Gastrocnemius medialis (tissue), 4 donors: ENCODE data around the gene DOK1.

Experiments used
- POLR2A ChIP-seq, 2 donors: fragments of 450-650 bp; IDR thresholded peaks; one replicate each; pipeline ENCODE4 v1.6.1; 2017; ENCODE audit warnings: antibody characterized with exemption in 2 of 2, mild to moderate bottlenecking in 2 of 2, moderate library complexity in 2 of 2
- TF ChIP-seq, protein P1 (sequence below), 5 experiments: fragments of 450-650 bp in 3 of 5; fragments of 200-600 bp in 2 of 5; sonication (generic) in 2 of 5; IDR thresholded peaks in 4 of 5; conservative IDR thresholded peaks in 1 of 5; 1 replicate in 4 of 5; 2 replicates in 1 of 5; pipeline ENCODE4 v1.5.1; 2016 to 2019; ENCODE audit warnings: antibody characterized with exemption in 5 of 5, mild to moderate bottlenecking in 3 of 5, moderate library complexity in 3 of 5

- TF ChIP-seq, protein P1, sequence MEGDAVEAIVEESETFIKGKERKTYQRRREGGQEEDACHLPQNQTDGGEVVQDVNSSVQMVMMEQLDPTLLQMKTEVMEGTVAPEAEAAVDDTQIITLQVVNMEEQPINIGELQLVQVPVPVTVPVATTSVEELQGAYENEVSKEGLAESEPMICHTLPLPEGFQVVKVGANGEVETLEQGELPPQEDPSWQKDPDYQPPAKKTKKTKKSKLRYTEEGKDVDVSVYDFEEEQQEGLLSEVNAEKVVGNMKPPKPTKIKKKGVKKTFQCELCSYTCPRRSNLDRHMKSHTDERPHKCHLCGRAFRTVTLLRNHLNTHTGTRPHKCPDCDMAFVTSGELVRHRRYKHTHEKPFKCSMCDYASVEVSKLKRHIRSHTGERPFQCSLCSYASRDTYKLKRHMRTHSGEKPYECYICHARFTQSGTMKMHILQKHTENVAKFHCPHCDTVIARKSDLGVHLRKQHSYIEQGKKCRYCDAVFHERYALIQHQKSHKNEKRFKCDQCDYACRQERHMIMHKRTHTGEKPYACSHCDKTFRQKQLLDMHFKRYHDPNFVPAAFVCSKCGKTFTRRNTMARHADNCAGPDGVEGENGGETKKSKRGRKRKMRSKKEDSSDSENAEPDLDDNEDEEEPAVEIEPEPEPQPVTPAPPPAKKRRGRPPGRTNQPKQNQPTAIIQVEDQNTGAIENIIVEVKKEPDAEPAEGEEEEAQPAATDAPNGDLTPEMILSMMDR (IDR thresholded peaks at IDR 0.05 in 4 of 5, conservative IDR thresholded peaks at IDR 0.05 in 1 of 5), result no peak
- TF ChIP-seq POLR2A (IDR thresholded peaks at IDR 0.05), result no peak
Measured at GRCh38 chr2:74593826-74594772, 39.6 kb downstream of the DOK1 start.
